ENCODE data around the gene CSRP1. TPM values are rescaled to one million over a fixed set of nuclear protein-coding genes. Genes with fewer than 3 reads are reported as not detected.
A peak's percentile ranks its signal among the peaks of the same experiment; 100 is the strongest.

The CSRP1 gene
- total and polyA plus RNA-seq, 2 of the 13 experiments (the other 11 are each of a cell fraction or from before 2014, with no cell fraction given): 17.7 to 68.9 TPM

DNA sequence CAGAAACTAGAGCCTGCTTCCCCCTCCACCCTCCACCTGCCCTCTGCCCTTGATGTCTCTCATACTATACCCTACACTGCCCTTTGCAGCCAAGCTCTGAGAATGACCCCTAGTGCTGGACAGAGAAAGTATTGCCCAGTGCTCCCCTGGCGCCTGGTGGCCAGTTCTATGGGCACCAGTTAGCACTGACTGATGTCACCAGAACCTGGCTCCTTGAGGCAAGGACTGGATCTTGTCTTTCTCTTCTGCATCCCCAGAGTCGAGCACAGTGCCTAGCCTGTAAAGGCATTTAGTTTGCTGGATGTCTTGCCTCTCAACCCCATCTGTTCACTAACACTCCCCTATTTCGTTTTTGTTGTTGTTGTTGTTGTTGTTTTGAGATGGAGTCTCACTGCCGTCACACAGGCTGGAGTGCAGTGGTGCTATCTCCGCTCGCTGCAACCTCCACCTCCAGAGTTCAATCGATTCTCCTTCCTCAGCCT lies 43.8 kb downstream of the CSRP1 start:
- FAIRE-seq (no peak), ATAC-seq (peak; percentile 76), DNase-seq (ENCODE audit: low spot score) (peak; percentile 45)
- Histone ChIP-seq H3K4me1 (ENCODE audit: insufficient read depth, low read length) (peaks cover 60% of the 10 kb centered on the region), H3K9me3 (ENCODE audit: low read length) (no peaks in the 10 kb centered on the region), H3K4me2 (ENCODE audit: low read depth, low read length) (no peak overlapping the region), H2AFZ (ENCODE audit: low read length) (no peak overlapping the region), H3K79me2 (ENCODE audit: insufficient read depth, low read length) (peaks cover 20% of the 10 kb centered on the region), H3K36me3 (replicated peaks in 1 of 2; ENCODE audit: control insufficient read depth in 1 of 2, insufficient read depth in 2 of 2, low read length in 2 of 2) (peaks cover 2 to 6% of the 10 kb centered on the region in 2 experiments; a peak in 2 of 5 replicates), H3K27me3 (ENCODE audit: control insufficient read depth in 1 of 2, insufficient read depth in 2 of 2, low read length in 2 of 2) (peaks cover 0 to 11% of the 10 kb centered on the region in 2 experiments; a peak in 3 of 5 replicates), H3K27ac (ENCODE audit: extremely low read length, insufficient read depth, low read length) (no peak overlapping the region), H3K4me3 (replicated peaks in 1 of 3; ENCODE audit: insufficient read depth in 1 of 3, low read depth in 2 of 3, low read length in 3 of 3) (no peak overlapping the region), H4K20me1 (ENCODE audit: insufficient read depth, low read length) (0 out of 2 replicates have a peak, but pooled peaks cover 15% of the 10 kb centered on the region), H3K9ac (ENCODE audit: insufficient read depth, low read depth, low read length) (no peak overlapping the region)
- TF ChIP-seq ZNF296 (CRISPR knock-in tag; conservative IDR thresholded peaks at IDR 0.05) (no peak), CTCF (CRISPR knock-in tag; IDR thresholded peaks at IDR 0.05) (peak; percentile 52), POLR2G (IDR thresholded peaks at IDR 0.05; ENCODE audit: low read depth, low read length) (peak; percentile 30; the same call in 1 of the 2 replicates), KDM2A (CRISPR knock-in tag; IDR thresholded peaks at IDR 0.05; ENCODE audit: borderline replicate concordance, low read depth) (peak; percentile 35; the same call in 1 of the 2 replicates), POLR2A (IDR thresholded peaks at IDR 0.05; ENCODE audit: insufficient read depth in 1 of 2, low read depth in 2 of 2, low read length in 2 of 2) (peak in 1 of 2 experiments; percentile 38; a peak in 1 of 4 replicates), ZC3H13 (CRISPR knock-in tag; IDR thresholded peaks at IDR 0.05) (0 out of 2 replicates have a peak, but pooled peaks have one; percentile 34)
- TF ChIP-seq, protein P1, sequence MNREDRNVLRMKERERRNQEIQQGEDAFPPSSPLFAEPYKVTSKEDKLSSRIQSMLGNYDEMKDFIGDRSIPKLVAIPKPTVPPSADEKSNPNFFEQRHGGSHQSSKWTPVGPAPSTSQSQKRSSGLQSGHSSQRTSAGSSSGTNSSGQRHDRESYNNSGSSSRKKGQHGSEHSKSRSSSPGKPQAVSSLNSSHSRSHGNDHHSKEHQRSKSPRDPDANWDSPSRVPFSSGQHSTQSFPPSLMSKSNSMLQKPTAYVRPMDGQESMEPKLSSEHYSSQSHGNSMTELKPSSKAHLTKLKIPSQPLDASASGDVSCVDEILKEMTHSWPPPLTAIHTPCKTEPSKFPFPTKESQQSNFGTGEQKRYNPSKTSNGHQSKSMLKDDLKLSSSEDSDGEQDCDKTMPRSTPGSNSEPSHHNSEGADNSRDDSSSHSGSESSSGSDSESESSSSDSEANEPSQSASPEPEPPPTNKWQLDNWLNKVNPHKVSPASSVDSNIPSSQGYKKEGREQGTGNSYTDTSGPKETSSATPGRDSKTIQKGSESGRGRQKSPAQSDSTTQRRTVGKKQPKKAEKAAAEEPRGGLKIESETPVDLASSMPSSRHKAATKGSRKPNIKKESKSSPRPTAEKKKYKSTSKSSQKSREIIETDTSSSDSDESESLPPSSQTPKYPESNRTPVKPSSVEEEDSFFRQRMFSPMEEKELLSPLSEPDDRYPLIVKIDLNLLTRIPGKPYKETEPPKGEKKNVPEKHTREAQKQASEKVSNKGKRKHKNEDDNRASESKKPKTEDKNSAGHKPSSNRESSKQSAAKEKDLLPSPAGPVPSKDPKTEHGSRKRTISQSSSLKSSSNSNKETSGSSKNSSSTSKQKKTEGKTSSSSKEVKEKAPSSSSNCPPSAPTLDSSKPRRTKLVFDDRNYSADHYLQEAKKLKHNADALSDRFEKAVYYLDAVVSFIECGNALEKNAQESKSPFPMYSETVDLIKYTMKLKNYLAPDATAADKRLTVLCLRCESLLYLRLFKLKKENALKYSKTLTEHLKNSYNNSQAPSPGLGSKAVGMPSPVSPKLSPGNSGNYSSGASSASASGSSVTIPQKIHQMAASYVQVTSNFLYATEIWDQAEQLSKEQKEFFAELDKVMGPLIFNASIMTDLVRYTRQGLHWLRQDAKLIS (CRISPR knock-in tag; IDR thresholded peaks at IDR 0.05): no peak
- 86% methylated on average over 7 of the region's 7 CpGs for WGBS (ENCODE audit: low lambda C conversion rate)
- POLR2A ChIA-PET: interaction anchor here (1.0 to 2.4 kb wide), 2 partner anchors 17 to 50 kb away, joined by 3 to 7 read pairs; no protein-coding TSS in a partner anchor
- in situ Hi-C loops (cut with HindIII; ENCODE audit: extremely low pct_ligation_motif_present, low pct_unique_long_range_greater_than_20kb): no loop called here
- intact Hi-C loops (cut with micrococcal nuclease; ENCODE audit: unreplicated experiment): no loop called here
- CTCF ChIA-PET (ENCODE audit: low intra/inter-chr PET ratio, low total read pairs): interaction anchor here (1.2 kb wide), 1 partner anchor 15 kb away, joined by 4 read pairs; no protein-coding TSS in a partner anchor
- no TSS peak for BruUV-seq (replicated peaks)
